Skin epidermis (tissue), 12 donors: Measurements from ENCODE around the gene LACRT.
A peak's percentile ranks its signal among the peaks of the same experiment; 100 is the strongest.

Source experiments
- H3K27ac ChIP-seq, 21 experiments: fragments of 200-600 bp; sonication (generic) in 11 of 21; one replicate each; pipeline ENCODE4 v1.5.0; 2020; ENCODE audit warnings: mild to moderate bottlenecking in 3 of 21, inconsistent platforms in 2 of 21, moderate library complexity in 2 of 21
- H3K4me3 ChIP-seq, 7 experiments: fragments of 200-600 bp; sonication (generic) in 2 of 7; one replicate each; pipeline ENCODE4 v1.5.0; 2020; ENCODE audit warnings: inconsistent platforms in 2 of 7, mild to moderate bottlenecking in 2 of 7, moderate library complexity in 1 of 7

The LACRT gene

GRCh38 chr12:54604436-54604835 lies 30.3 kb downstream of the LACRT start:
- H3K4me3 ChIP-seq, result no peak overlapping the region

DNA sequence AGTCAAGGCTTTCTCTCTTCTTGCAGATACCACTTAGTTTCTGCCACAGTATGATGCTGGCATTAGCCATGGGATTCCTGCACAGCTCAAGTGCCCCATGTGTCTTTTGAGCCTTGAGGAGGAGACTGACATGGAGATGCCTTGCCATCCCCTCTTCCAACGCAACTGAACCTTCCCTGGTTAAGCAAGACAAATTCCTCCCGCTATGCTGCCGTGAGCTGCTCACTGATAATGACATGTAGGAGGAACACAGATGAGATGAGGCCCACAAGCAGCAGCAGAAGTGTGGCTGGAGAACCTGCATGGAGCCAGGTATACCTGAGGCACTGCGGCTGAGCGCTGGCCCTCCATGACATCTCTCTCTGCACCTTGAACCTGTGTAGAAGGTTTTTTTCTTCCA lies 30.8 kb downstream of the LACRT start:
- H3K4me3 ChIP-seq, result no peak overlapping the region

More at GRCh38 chr12:54604436-54604835, 30.3 kb downstream of the LACRT start:
- no peak overlapping the region for H3K27ac ChIP-seq

DNA sequence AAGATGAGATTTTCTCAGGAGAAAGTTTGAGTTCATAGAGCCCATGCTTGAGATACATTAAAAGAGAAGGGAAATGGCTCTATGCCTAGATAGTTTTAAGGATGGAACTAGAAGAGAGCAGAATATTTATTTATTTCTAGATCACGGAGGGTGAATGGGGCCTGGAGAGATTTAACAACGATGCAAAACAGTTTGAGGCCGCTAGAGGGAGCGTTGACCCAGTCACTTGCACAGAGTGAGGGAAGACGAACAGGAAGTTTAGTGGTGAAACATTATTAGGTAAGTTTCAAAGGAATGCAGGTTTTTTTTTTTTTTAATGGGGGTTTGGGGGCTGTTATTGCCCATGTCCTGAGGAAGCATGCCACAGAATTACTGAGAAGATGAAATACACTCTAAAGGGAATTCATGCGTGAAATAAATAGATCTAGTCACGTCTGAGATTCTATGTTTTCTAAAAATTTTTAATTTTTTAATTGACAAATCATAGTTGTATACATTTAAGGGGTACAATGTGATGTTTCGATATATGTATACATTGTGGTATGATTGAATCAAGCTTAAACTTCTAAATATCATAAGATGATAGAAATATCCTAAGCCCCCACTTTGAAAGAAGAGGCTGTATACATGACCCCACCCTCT lies 31.4 kb downstream of the LACRT start:
- Histone ChIP-seq H3K27ac (no peak overlapping the region), H3K4me3 (no peak overlapping the region)

More for the DNA sequence above, 30.8 kb downstream of the LACRT start:
- H3K27ac ChIP-seq, result no peak overlapping the region

GRCh38 chr12:54602661-54603060 lies 32.0 kb downstream of the LACRT start:
- Histone ChIP-seq H3K27ac (no peak overlapping the region), H3K4me3 (no peak overlapping the region)

- H3K27ac ChIP-seq, result no peak overlapping the region
Measured at GRCh38 chr12:54601841-54602240, 32.9 kb downstream of the LACRT start.

GRCh38 chr12:54598970-54599369 lies 35.7 kb downstream of the LACRT start:
- Histone ChIP-seq H3K27ac (no peak overlapping the region), H3K4me3 (no peak overlapping the region)

More at GRCh38 chr12:54601841-54602240, 32.9 kb downstream of the LACRT start:
- no peak overlapping the region for H3K4me3 ChIP-seq

- H3K27ac ChIP-seq, result no peak overlapping the region
Measured at GRCh38 chr12:54596526-54596946, 38.2 kb downstream of the LACRT start.

DNA sequence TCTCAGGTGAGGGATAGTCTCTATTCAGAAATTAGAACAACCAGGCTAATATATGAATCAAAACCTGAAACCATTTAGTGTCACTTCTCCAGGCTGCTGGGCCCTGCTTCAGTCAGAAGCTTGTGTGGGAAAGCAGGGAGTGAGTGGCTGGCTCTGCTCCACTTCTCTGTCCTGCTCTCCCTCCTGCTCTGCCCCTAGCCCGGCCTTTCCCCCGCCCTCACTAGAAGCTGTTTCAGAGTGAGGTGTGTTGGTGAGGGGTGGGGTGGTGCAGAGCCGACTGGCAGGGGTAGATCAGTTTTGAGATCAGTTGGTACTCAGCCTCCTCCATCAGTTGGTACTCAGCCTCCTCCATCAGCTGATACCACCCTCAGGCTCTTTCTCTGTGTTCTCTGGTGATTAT lies 39.2 kb downstream of the LACRT start:
- Histone ChIP-seq H3K27ac (no peak overlapping the region), H3K4me3 (no peak overlapping the region)

More at GRCh38 chr12:54596526-54596946, 38.2 kb downstream of the LACRT start:
- H3K4me3 ChIP-seq, result no peak overlapping the region

- no peak overlapping the region for H3K27ac ChIP-seq
- no peak overlapping the region for H3K4me3 ChIP-seq
Measured at GRCh38 chr12:54593725-54594124, 41.0 kb downstream of the LACRT start.

DNA sequence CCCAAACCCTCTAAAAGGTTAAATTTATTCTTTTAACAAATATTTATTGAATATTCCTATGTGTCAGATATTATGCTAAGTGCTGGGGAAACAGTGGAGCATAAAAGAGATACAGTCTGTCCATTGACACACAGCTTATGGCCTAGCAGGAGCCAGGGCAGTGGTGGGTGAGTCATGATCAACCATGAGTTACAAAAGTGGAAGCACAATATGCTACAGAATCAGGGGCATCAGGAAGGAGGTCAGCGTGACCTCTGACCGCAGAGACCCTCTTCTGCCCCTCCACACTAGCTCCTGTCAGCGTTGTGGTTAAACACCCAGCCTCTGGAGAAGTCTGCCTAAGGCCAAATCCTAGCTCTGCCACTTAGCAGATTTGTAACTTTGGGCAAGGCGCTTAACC lies 41.6 kb downstream of the LACRT start:
- Histone ChIP-seq H3K27ac (no peak overlapping the region), H3K4me3 (no peak overlapping the region)

DNA sequence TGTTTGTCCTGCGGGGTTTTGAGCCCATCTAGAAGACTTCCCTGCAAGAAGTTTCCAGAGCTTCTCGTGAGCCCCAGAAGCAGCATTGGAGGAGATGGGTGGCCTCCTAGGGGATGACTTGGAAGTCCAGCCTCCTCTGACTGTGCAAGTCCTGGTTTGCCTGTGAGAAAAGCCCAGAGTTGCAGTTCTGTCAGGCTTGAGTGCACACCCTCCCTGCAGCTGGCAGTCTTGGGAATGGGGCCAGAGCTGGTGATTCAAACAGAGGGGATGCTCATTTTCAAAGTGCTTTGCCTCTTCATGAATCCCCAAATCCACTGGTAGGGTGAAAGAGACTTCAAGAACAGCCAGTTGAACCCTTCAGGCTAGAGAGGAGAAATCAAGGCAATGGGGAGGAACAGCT lies 42.4 kb downstream of the LACRT start:
- no peak overlapping the region for H3K27ac ChIP-seq
- no peak overlapping the region for H3K4me3 ChIP-seq

GRCh38 chr12:54590978-54591591 lies 43.6 kb downstream of the LACRT start:
- H3K27ac ChIP-seq, result no peak overlapping the region

GRCh38 chr12:54589964-54590363 lies 44.7 kb downstream of the LACRT start:
- Histone ChIP-seq H3K4me3 (no peak overlapping the region), H3K27ac (no peak overlapping the region)

More at GRCh38 chr12:54590978-54591591, 43.6 kb downstream of the LACRT start:
- H3K4me3 ChIP-seq, result no peak overlapping the region

DNA sequence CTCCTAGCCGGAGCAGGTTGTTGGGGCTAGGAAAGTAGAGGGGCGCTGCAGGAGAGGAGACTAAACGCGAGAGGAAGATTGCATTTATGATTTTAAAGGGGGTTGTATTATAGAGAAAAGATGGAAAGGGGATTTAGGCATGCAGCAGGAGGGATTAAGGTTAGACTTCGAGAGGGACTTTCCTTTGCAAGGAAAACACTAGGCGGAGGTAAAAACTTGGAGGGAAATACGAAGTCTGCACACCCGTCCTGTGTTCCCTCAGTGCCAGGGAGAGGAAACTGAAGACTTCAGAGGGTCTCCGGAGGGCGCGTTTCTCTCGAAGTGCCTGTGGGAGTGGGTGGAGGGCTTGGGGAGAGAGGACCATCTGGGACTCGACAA lies 45.8 kb downstream of the LACRT start:
- no peak overlapping the region for H3K27ac ChIP-seq
- peak overlapping the region in 6 of 7 experiments; percentile 12 to 41 (median 30) for H3K4me3 ChIP-seq

DNA sequence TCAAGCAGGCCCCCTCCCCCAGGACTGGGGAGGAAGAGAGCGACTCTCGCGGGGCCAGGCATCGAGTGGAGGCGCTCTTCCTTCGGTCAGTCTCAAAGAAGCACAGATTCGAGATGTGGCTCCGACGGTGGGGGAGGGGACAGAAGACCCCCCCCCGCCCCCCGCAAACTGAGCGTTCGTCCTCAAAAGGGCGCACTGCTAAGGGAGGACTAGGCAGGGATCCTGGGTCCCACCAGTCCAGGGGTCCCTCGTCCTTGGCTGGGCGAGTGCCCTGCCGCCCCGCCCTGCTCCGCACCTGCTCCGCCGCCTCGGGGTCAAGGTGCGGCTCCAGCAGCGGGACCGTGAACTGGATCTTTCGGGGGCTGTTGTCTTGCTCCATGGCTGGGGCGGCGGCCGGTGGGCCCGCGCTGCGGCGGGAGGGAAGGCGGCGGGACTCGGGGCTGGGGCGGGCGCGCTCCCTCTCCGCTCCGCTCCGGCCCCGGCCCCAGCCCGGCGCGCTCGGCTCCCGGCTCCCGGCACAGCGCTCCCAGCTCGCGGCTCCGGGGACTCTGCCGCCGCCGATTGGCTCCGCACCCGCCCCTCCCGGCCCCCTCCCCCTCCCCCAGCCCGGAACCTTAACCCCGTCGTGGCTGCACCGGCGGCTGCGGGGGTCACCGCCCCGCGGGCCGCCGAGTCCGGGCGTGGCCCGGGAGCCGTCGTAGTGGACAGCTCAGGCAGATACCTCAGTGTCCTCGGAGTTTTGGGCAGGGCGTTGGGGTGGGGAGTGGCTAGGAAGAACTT lies 46.4 kb downstream of the LACRT start, which contains the start of gene PPP1R1A:
PPP1R1A (minus strand) TSS at position 550 of the 780 bp plus-strand sequence; CDS start at position 379, 171 bp downstream.
- peak within 1 kb of the TSS; percentile 12 to 41 (median 29) for H3K4me3 ChIP-seq
- no peak within 1 kb of the TSS for H3K27ac ChIP-seq

- H3K4me3 ChIP-seq, result no peak overlapping the region
- no peak overlapping the region for H3K27ac ChIP-seq
Measured at GRCh38 chr12:54587315-54587873, 47.3 kb downstream of the LACRT start.

DNA sequence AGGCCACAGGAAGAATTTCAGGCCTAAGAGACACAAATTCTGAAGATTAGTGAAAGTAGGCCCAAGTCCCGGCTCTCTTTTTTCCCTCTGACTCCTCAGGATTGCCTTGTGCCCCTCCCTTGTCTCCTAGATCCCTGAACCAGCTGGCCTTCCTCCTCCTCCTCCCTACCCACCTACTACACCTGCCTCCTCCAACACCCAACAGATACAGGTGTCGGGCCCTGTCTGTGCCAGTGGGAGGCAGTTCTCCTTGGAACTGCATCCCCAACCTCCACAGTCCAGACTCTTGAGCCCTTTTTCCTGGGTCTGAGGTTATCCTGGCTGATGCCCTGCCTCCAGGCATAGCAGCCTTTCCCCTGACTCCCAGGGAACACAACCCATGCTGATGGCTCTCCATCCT lies 48.1 kb downstream of the LACRT start:
- H3K27ac ChIP-seq, result no peak overlapping the region

GRCh38 chr12:54585243-54585642 lies 49.5 kb downstream of the LACRT start:
- H3K27ac ChIP-seq, result no peak overlapping the region

More for the DNA sequence above, 48.1 kb downstream of the LACRT start:
- H3K4me3 ChIP-seq, result no peak overlapping the region

GRCh38 chr12:54584128-54584527 lies 50.6 kb downstream of the LACRT start:
- Histone ChIP-seq H3K4me3 (no peak overlapping the region), H3K27ac (no peak overlapping the region)

More at GRCh38 chr12:54585243-54585642, 49.5 kb downstream of the LACRT start:
- H3K4me3 ChIP-seq, result no peak overlapping the region

DNA sequence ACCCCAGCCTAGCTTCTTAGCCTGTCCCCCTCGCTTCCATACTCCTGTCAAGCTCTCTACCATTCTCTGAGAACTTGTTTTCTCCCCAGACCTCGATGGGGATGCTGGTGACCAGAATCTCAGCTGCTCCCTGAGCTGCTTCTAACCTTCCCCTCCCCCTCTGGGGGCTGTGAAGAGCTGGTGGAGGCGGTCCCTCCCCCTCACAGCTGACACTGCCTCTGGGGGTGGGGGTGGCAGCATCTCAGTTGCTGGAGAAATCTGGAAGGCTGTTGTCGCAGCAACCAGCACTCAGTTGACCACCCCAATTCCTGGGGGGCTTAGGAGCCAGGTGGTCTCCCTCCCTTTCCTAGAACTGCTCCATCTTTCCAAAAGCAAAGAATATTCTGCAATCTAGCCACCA lies 51.0 kb downstream of the LACRT start:
- Histone ChIP-seq H3K4me3 (no peak overlapping the region), H3K27ac (no peak overlapping the region)
